WTC11 (cell line): ENCODE data around the gene NUP210L. TPM values are rescaled to one million over a fixed set of nuclear protein-coding genes. Genes with fewer than 3 reads are reported as not detected.

Source experiments
- ATAC-seq: fragments of 200-7000 bp; cut with Tn5 transposase; 2 replicates; pipeline ENCODE4 v1.10.0; 2021; ENCODE audit warnings: mild to moderate bottlenecking, moderate library complexity
- CTCF ChIA-PET: fragments of 300-600 bp; sonication (Branson Sonifier 250); formaldehyde crosslinking; loops from one replicate; lab custom pipeline; 2021; ENCODE audit warnings: antibody characterized with exemption; lab: Charles Lee
- POLR2A ChIA-PET: fragments of 350-600 bp; sonication (Branson Sonifier 250); formaldehyde crosslinking; loops from one replicate; lab custom pipeline; 2021; ENCODE audit warnings: antibody characterized with exemption; lab: Charles Lee
- DNase-seq: peaks from one replicate; pipeline ENCODE4 v3.0.0; 2021; ENCODE audit warnings: low spot score
- H3K27ac Mint-ChIP-seq: 2 replicates; pipeline ENCODE4 v1.8.0; 2021; ENCODE audit warnings: mixed read lengths
- H3K27me3 Mint-ChIP-seq: 2 replicates; pipeline ENCODE4 v1.8.0; 2021; ENCODE audit warnings: low read depth, mild to moderate bottlenecking, moderate library complexity, mixed read lengths
- H3K36me3 Mint-ChIP-seq: 2 replicates; pipeline ENCODE4 v1.8.0; 2021; ENCODE audit warnings: mixed read lengths
- H3K4me1 Mint-ChIP-seq: 2 replicates; pipeline ENCODE4 v1.8.0; 2022; ENCODE audit warnings: mixed read lengths
- H3K4me3 Mint-ChIP-seq: 2 replicates; pipeline ENCODE4 v1.8.0; 2021; ENCODE audit warnings: mild to moderate bottlenecking, moderate library complexity, mixed read lengths
- H3K9me3 Mint-ChIP-seq: 2 replicates; pipeline ENCODE4 v1.8.0; 2021; ENCODE audit warnings: mixed read lengths
- CBFB ChIP-seq: sonication (generic); formaldehyde crosslinking; IDR thresholded peaks from 2 replicates; pipeline ENCODE4 v1.8.1; 2022; ENCODE audit warnings: mild to moderate bottlenecking, low read depth, missing genetic modification reagents
- EMX1 ChIP-seq: fragments of 250-450 bp; sonication (Bioruptor Pico); IDR thresholded peaks from 2 replicates; pipeline ENCODE4 v1.8.0; 2021; ENCODE audit warnings: mild to moderate bottlenecking
- ETV6 ChIP-seq: sonication (generic); formaldehyde crosslinking; IDR thresholded peaks from 2 replicates; pipeline ENCODE4 v1.8.1; 2022; ENCODE audit warnings: mild to moderate bottlenecking, missing genetic modification reagents
- NR3C1 ChIP-seq: sonication (generic); formaldehyde crosslinking; conservative IDR thresholded peaks from 2 replicates; pipeline ENCODE4 v1.8.1; 2023; ENCODE audit warnings: low read depth, mild to moderate bottlenecking, missing genetic modification reagents
- RORB ChIP-seq: fragments of 250-450 bp; sonication (Bioruptor Pico); IDR thresholded peaks from 2 replicates; pipeline ENCODE4 v1.9.0; 2021; ENCODE audit warnings: mild to moderate bottlenecking
- SMAD4 ChIP-seq: sonication (generic); formaldehyde crosslinking; IDR thresholded peaks from 2 replicates; pipeline ENCODE4 v1.8.0; 2022; ENCODE audit warnings: mild to moderate bottlenecking, missing genetic modification reagents
- SOX15 ChIP-seq: fragments of 250-450 bp; sonication (Bioruptor Pico); IDR thresholded peaks from 2 replicates; pipeline ENCODE4 v1.9.0; 2021; ENCODE audit warnings: mild to moderate bottlenecking
- SP1 ChIP-seq: sonication (generic); formaldehyde crosslinking; conservative IDR thresholded peaks from 2 replicates; pipeline ENCODE4 v1.8.1; 2022; ENCODE audit warnings: missing genetic modification reagents
- TEAD4 ChIP-seq: sonication (generic); formaldehyde crosslinking; IDR thresholded peaks from 2 replicates; pipeline ENCODE4 v1.8.0; 2022; ENCODE audit warnings: mild to moderate bottlenecking, missing genetic modification reagents
- ZNF263 ChIP-seq: sonication (generic); formaldehyde crosslinking; IDR thresholded peaks from 2 replicates; pipeline ENCODE4 v1.8.1; 2022; ENCODE audit warnings: low read depth, mild to moderate bottlenecking, moderate library complexity, missing genetic modification reagents
- ZNF416 ChIP-seq: fragments of 250-450 bp; sonication (Bioruptor Pico); IDR thresholded peaks from 2 replicates; pipeline ENCODE4 v1.9.0; 2021; ENCODE audit warnings: mild to moderate bottlenecking, inconsistent platforms
- total RNA-seq: library from RNA; stranded (reverse); gene quantifications from 3 replicates; pipeline ENCODE4 v1.2.3, GENCODE V29; 2021
- TF ChIP-seq, protein P1 (sequence below): sonication (generic); formaldehyde crosslinking; IDR thresholded peaks from 2 replicates; pipeline ENCODE4 v1.8.1; 2023; ENCODE audit warnings: mild to moderate bottlenecking, missing genetic modification reagents
- TF ChIP-seq, protein P2 (sequence below): fragments of 250-450 bp; sonication (Bioruptor Pico); IDR thresholded peaks from 2 replicates; pipeline ENCODE4 v1.8.0; 2021; ENCODE audit warnings: mild to moderate bottlenecking
- TF ChIP-seq, protein P3 (sequence below): sonication (generic); formaldehyde crosslinking; IDR thresholded peaks from 2 replicates; pipeline ENCODE4 v1.8.0; 2022; ENCODE audit warnings: missing genetic modification reagents
- TF ChIP-seq, protein P4 (sequence below): fragments of 250-450 bp; sonication (Bioruptor Pico); IDR thresholded peaks from 2 replicates; pipeline ENCODE4 v2.1.2; 2022; ENCODE audit warnings: mild to moderate bottlenecking, moderate library complexity
- TF ChIP-seq, protein P5 (sequence below): sonication (generic); formaldehyde crosslinking; IDR thresholded peaks from 2 replicates; pipeline ENCODE4 v1.8.1; 2022; ENCODE audit warnings: mild to moderate bottlenecking, missing genetic modification reagents, moderate library complexity, borderline replicate concordance
- TF ChIP-seq, protein P6 (sequence below): sonication (generic); formaldehyde crosslinking; IDR thresholded peaks from 2 replicates; pipeline ENCODE4 v1.8.1; 2023; ENCODE audit warnings: mild to moderate bottlenecking, missing genetic modification reagents, moderate library complexity
- TF ChIP-seq, protein P7 (sequence below): sonication (generic); formaldehyde crosslinking; conservative IDR thresholded peaks from 2 replicates; pipeline ENCODE4 v1.8.1; 2022; ENCODE audit warnings: mild to moderate bottlenecking, missing genetic modification reagents

NUP210L gene
- total RNA-seq, 1 experiment from 2014 or later = 0.02 TPM

DNA sequence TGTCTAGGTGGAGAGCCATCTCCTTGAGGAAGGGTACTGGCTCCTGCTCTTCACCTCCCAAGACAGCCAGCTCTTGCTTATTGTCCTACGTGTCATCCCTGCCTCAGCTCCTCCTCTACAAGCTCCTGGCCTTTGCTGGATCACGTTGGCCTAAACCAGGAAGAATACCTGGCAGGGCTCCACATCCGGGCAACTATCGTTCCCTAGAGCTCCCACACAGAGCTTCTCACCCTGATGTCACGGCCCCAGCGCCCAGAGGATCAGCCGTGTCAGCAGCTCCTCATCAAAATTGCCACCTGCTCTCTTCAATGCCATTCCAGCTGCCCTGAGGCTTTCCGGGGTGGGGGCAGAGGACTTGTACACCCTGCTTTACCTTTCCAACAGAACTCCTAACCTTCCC, 38.9 kb upstream of the NUP210L start:
- CTCF ChIA-PET = interaction anchor here (0.9 to 2.8 kb wide), 2 partner anchors 89 to 141 kb away, joined by 3 to 10 read pairs; no protein-coding TSS in a partner anchor
- DNase-seq (no peak), ATAC-seq (no peak)
- Mint-ChIP-seq H3K4me1 (peaks cover 10% of the 10 kb centered on the region), H3K27ac (no peak overlapping the region), H3K9me3 (no peaks in the 10 kb centered on the region), H3K4me3 (no peak overlapping the region), H3K27me3 (peaks cover 9% of the 10 kb centered on the region; the same call in 1 of the 2 replicates), H3K36me3 (no peaks in the 10 kb centered on the region)
- TF ChIP-seq CBFB (CRISPR knock-in tag) = no peak
- no peak for TF ChIP-seq SOX15 (CRISPR knock-in tag)
- no peak for TF ChIP-seq SMAD4 (CRISPR knock-in tag)
- TF ChIP-seq, protein P1, sequence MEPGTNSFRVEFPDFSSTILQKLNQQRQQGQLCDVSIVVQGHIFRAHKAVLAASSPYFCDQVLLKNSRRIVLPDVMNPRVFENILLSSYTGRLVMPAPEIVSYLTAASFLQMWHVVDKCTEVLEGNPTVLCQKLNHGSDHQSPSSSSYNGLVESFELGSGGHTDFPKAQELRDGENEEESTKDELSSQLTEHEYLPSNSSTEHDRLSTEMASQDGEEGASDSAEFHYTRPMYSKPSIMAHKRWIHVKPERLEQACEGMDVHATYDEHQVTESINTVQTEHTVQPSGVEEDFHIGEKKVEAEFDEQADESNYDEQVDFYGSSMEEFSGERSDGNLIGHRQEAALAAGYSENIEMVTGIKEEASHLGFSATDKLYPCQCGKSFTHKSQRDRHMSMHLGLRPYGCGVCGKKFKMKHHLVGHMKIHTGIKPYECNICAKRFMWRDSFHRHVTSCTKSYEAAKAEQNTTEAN = no peak
- no peak for TF ChIP-seq NR3C1 (CRISPR knock-in tag)
- no peak for TF ChIP-seq RORB
- TF ChIP-seq, protein P2, sequence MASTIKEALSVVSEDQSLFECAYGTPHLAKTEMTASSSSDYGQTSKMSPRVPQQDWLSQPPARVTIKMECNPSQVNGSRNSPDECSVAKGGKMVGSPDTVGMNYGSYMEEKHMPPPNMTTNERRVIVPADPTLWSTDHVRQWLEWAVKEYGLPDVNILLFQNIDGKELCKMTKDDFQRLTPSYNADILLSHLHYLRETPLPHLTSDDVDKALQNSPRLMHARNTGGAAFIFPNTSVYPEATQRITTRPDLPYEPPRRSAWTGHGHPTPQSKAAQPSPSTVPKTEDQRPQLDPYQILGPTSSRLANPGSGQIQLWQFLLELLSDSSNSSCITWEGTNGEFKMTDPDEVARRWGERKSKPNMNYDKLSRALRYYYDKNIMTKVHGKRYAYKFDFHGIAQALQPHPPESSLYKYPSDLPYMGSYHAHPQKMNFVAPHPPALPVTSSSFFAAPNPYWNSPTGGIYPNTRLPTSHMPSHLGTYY (CRISPR knock-in tag) = no peak
- no peak for TF ChIP-seq SP1 (CRISPR knock-in tag)
- TF ChIP-seq, protein P3, sequence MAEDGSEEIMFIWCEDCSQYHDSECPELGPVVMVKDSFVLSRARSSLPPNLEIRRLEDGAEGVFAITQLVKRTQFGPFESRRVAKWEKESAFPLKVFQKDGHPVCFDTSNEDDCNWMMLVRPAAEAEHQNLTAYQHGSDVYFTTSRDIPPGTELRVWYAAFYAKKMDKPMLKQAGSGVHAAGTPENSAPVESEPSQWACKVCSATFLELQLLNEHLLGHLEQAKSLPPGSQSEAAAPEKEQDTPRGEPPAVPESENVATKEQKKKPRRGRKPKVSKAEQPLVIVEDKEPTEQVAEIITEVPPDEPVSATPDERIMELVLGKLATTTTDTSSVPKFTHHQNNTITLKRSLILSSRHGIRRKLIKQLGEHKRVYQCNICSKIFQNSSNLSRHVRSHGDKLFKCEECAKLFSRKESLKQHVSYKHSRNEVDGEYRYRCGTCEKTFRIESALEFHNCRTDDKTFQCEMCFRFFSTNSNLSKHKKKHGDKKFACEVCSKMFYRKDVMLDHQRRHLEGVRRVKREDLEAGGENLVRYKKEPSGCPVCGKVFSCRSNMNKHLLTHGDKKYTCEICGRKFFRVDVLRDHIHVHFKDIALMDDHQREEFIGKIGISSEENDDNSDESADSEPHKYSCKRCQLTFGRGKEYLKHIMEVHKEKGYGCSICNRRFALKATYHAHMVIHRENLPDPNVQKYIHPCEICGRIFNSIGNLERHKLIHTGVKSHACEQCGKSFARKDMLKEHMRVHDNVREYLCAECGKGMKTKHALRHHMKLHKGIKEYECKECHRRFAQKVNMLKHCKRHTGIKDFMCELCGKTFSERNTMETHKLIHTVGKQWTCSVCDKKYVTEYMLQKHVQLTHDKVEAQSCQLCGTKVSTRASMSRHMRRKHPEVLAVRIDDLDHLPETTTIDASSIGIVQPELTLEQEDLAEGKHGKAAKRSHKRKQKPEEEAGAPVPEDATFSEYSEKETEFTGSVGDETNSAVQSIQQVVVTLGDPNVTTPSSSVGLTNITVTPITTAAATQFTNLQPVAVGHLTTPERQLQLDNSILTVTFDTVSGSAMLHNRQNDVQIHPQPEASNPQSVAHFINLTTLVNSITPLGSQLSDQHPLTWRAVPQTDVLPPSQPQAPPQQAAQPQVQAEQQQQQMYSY (CRISPR knock-in tag) = no peak
- TF ChIP-seq, protein P4, sequence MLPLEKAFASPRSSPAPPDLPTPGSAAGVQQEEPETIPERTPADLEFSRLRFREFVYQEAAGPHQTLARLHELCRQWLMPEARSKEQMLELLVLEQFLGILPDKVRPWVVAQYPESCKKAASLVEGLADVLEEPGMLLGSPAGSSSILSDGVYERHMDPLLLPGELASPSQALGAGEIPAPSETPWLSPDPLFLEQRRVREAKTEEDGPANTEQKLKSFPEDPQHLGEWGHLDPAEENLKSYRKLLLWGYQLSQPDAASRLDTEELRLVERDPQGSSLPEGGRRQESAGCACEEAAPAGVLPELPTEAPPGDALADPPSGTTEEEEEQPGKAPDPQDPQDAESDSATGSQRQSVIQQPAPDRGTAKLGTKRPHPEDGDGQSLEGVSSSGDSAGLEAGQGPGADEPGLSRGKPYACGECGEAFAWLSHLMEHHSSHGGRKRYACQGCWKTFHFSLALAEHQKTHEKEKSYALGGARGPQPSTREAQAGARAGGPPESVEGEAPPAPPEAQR (CRISPR knock-in tag) = no peak
- TF ChIP-seq EMX1 (CRISPR knock-in tag) = no peak
- TF ChIP-seq ZNF416 (CRISPR knock-in tag) = no peak
- TF ChIP-seq, protein P5, sequence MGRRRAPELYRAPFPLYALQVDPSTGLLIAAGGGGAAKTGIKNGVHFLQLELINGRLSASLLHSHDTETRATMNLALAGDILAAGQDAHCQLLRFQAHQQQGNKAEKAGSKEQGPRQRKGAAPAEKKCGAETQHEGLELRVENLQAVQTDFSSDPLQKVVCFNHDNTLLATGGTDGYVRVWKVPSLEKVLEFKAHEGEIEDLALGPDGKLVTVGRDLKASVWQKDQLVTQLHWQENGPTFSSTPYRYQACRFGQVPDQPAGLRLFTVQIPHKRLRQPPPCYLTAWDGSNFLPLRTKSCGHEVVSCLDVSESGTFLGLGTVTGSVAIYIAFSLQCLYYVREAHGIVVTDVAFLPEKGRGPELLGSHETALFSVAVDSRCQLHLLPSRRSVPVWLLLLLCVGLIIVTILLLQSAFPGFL (CRISPR knock-in tag) = no peak
- TF ChIP-seq, protein P6, sequence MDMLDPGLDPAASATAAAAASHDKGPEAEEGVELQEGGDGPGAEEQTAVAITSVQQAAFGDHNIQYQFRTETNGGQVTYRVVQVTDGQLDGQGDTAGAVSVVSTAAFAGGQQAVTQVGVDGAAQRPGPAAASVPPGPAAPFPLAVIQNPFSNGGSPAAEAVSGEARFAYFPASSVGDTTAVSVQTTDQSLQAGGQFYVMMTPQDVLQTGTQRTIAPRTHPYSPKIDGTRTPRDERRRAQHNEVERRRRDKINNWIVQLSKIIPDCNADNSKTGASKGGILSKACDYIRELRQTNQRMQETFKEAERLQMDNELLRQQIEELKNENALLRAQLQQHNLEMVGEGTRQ (CRISPR knock-in tag) = no peak
- TF ChIP-seq, protein P7, sequence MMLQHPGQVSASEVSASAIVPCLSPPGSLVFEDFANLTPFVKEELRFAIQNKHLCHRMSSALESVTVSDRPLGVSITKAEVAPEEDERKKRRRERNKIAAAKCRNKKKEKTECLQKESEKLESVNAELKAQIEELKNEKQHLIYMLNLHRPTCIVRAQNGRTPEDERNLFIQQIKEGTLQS = no peak
- no peak for TF ChIP-seq ZNF263 (CRISPR knock-in tag)
- TF ChIP-seq ETV6 (CRISPR knock-in tag) = no peak
- TF ChIP-seq TEAD4 = no peak
- POLR2A ChIA-PET = no interaction called here
